K562 (cell line): Measurements from ENCODE around the gene OPCML. TPM values are rescaled to one million over a fixed set of nuclear protein-coding genes. Genes with fewer than 3 reads are reported as not detected.

ENCODE experiments used
- ATAC-seq: fragments of 200-7000 bp; cut with Tn5 transposase; 3 replicates; pipeline ENCODE4 v1.9.1; 2020; ENCODE audit warnings: moderate library complexity
- BruUV-seq: library from RNA; stranded (reverse); fragments of 400-500 nt; replicated peaks from 2 replicates; lab custom pipeline; 2021; lab: Mats Ljungman, UMichigan
- CTCF ChIA-PET: fragments of 300-600 bp; formaldehyde crosslinking; extraction: SDS; loops from one replicate; lab custom pipeline; 2021; ENCODE audit warnings: low intra/inter-chr PET ratio; lab: Yijun Ruan, JAX
- POLR2A ChIA-PET: fragments of 300-600, 350-650 bp; sonication (Branson Sonifier 250); formaldehyde crosslinking; extraction: SDS; loops from one replicate; lab custom pipeline; 2021; ENCODE audit warnings: antibody characterized with exemption, inconsistent platforms; lab: Yijun Ruan, JAX
- DNase-seq, 4 experiments: peaks; one replicate each; pipeline versions ENCODE4 v3.0.0 to v3.0.0-alpha.2; 2011 to 2018; ENCODE audit warnings: low spot score in 3 of 4, mixed read lengths in 3 of 4; ENCODE audit errors: extremely low read depth in 1 of 4
- FAIRE-seq: peaks from 2 replicates; lab custom pipeline; 2011; peaks lifted over from hg19 to GRCh38; lab: Jason Lieb, UNC
- H2AFZ ChIP-seq: 2 replicates; pipeline ENCODE4 v1.6.0; 2011; ENCODE audit warnings: low read depth, low read length, control low read depth, inconsistent platforms
- H3K27ac ChIP-seq: fragments of 200-600 bp; 3 replicates; pipeline ENCODE4 v1.8.0; 2011; ENCODE audit warnings: low read depth, mild to moderate bottlenecking, control low read depth, inconsistent platforms, low read length, moderate library complexity, mixed read lengths; ENCODE audit errors: extremely low read depth
- H3K27me3 ChIP-seq, 2 experiments: fragments of 300-600 bp in 1 of 2; 2 replicates in 1 of 2; 3 replicates in 1 of 2; pipeline versions ENCODE4 v1.6.0 to v1.8.0; 2011; ENCODE audit warnings: inconsistent platforms in 2 of 2, low read length in 2 of 2, mild to moderate bottlenecking in 1 of 2, mixed read lengths in 1 of 2, moderate library complexity in 1 of 2; ENCODE audit not compliant: control insufficient read depth in 2 of 2, insufficient read depth in 2 of 2
- H3K36me3 ChIP-seq: fragments of 300-600 bp; 3 replicates; pipeline ENCODE4 v1.8.0; 2011; ENCODE audit warnings: mild to moderate bottlenecking, low read length, inconsistent platforms; ENCODE audit not compliant: control insufficient read depth, insufficient read depth
- H3K4me1 ChIP-seq, 2 experiments: fragments of 200-600 bp in 1 of 2; replicated peaks in 1 of 2; 2 replicates in 1 of 2; 3 replicates in 1 of 2; pipeline versions ENCODE4 v1.5.1 to v1.8.0; 2011; ENCODE audit warnings: inconsistent platforms in 2 of 2, low read length in 2 of 2, mild to moderate bottlenecking in 1 of 2, mixed read lengths in 1 of 2, moderate library complexity in 1 of 2; ENCODE audit not compliant: control insufficient read depth in 2 of 2, insufficient read depth in 2 of 2
- H3K4me2 ChIP-seq: 2 replicates; pipeline ENCODE4 v1.6.1; 2011; ENCODE audit warnings: low read length, control low read depth, inconsistent platforms, mixed read lengths; ENCODE audit not compliant: insufficient read depth
- H3K4me3 ChIP-seq: fragments of 200-600 bp; sonication (generic), shearing (Covaris generic); 2 replicates; pipeline ENCODE4 v1.5.1; 2016; ENCODE audit warnings: control low read depth, inconsistent platforms
- H3K79me2 ChIP-seq: fragments of 200-600 bp; 3 replicates; pipeline ENCODE4 v1.8.0; 2011; ENCODE audit warnings: low read length, inconsistent platforms; ENCODE audit not compliant: control insufficient read depth, insufficient read depth
- H3K9ac ChIP-seq, 2 experiments: 2 replicates each; pipeline versions ENCODE4 v1.6.0 to v1.6.1; 2011; ENCODE audit warnings: low read depth in 2 of 2, low read length in 2 of 2, control low read depth in 1 of 2, inconsistent platforms in 1 of 2, mild to moderate bottlenecking in 1 of 2, mixed read lengths in 1 of 2; ENCODE audit not compliant: insufficient read depth in 1 of 2
- H3K9me1 ChIP-seq: one replicate; pipeline ENCODE4 v1.6.0; 2011; ENCODE audit warnings: inconsistent platforms, mild to moderate bottlenecking, low read length, moderate library complexity; ENCODE audit not compliant: control insufficient read depth, insufficient read depth
- H3K9me3 ChIP-seq: replicated peaks from 2 replicates; pipeline ENCODE4 v1.5.1; 2011; ENCODE audit warnings: low read depth, low read length, inconsistent platforms; ENCODE audit not compliant: control insufficient read depth, insufficient read depth
- H4K20me1 ChIP-seq: replicated peaks from 2 replicates; pipeline ENCODE4 v1.6.1; 2011; ENCODE audit warnings: low read length, inconsistent platforms, mixed read lengths; ENCODE audit not compliant: control insufficient read depth, insufficient read depth
- CCNT2 ChIP-seq: IDR thresholded peaks from 2 replicates; pipeline ENCODE4 v1.6.1; 2011; ENCODE audit warnings: borderline replicate concordance, low read depth, mild to moderate bottlenecking, moderate library complexity, mixed read lengths, low read length; ENCODE audit not compliant: insufficient read length; ENCODE audit errors: extremely low read depth
- FOXM1 ChIP-seq, 2 experiments: fragments of 450-650 bp in 1 of 2; sonication (generic) in 1 of 2; formaldehyde crosslinking in 1 of 2; IDR thresholded peaks; 2 replicates each; pipeline versions ENCODE4 v1.6.1 to v1.9.0; 2017 to 2022; ENCODE audit warnings: low read depth in 2 of 2, mild to moderate bottlenecking in 2 of 2, missing genetic modification reagents in 1 of 2, moderate library complexity in 1 of 2
- GABPB2 ChIP-seq: fragments of 250-450 bp; sonication (Bioruptor Pico); conservative IDR thresholded peaks from 2 replicates; pipeline ENCODE4 v1.5.1; 2021; ENCODE audit warnings: mild to moderate bottlenecking
- HDGF ChIP-seq: fragments of 450-650 bp; IDR thresholded peaks from 2 replicates; pipeline ENCODE4 v1.6.1; 2016
- KHSRP ChIP-seq: fragments of 450-650 bp; IDR thresholded peaks from 2 replicates; pipeline ENCODE4 v1.6.1; 2017
- NCOA1 ChIP-seq: fragments of 450-650 bp; IDR thresholded peaks from 2 replicates; pipeline ENCODE4 v1.6.1; 2016; ENCODE audit warnings: low read depth
- NR4A1 ChIP-seq, 2 experiments: fragments of 250-450 bp in 1 of 2; fragments of 450-650 bp in 1 of 2; sonication (Bioruptor Pico) in 1 of 2; IDR thresholded peaks; 2 replicates each; pipeline versions ENCODE4 v1.4.0 to v1.6.1; 2016 to 2020; ENCODE audit warnings: mild to moderate bottlenecking in 2 of 2, missing compliant biosample characterization in 1 of 2, missing genetic modification characterization in 1 of 2, moderate library complexity in 1 of 2
- RB1 ChIP-seq: fragments of 450-650 bp; IDR thresholded peaks from 2 replicates; pipeline ENCODE4 v1.6.1; 2017; ENCODE audit warnings: low read depth, mild to moderate bottlenecking
- RCOR1 ChIP-seq, 2 experiments: IDR thresholded peaks; 2 replicates each; pipeline ENCODE4 v1.6.1; 2012; ENCODE audit warnings: low read depth in 2 of 2, low read length in 2 of 2, borderline replicate concordance in 1 of 2, improper control_type of control experiment in 1 of 2
- SIX5 ChIP-seq, 2 experiments: IDR thresholded peaks; 2 replicates each; pipeline ENCODE4 v1.6.1; 2011; ENCODE audit warnings: low read length in 2 of 2, borderline replicate concordance in 1 of 2, low read depth in 1 of 2, mild to moderate bottlenecking in 1 of 2, moderate library complexity in 1 of 2; ENCODE audit not compliant: insufficient read depth in 1 of 2
- WGBS: fragments of 100-300 bp; shearing (Covaris generic); methylation state at CpG from one replicate; pipeline ENCODE4 v1.1.6; 2016; ENCODE audit warnings: low coverage, mixed read lengths; ENCODE audit not compliant: insufficient coverage; ENCODE audit errors: missing lambda C conversion rate; 5-methylcytosine and 5-hydroxymethylcytosine counted together
- in situ Hi-C: fragments of 300-500 bp; cut with MboI; formaldehyde crosslinking; loops from 4 replicates; pipeline ENCODE4 v1.15.0; 2018; ENCODE audit warnings: inconsistent platforms, mixed read lengths
- intact Hi-C: fragments of 100-400 bp; cut with micrococcal nuclease; formaldehyde crosslinking; loops from 2 replicates; pipeline ENCODE4 v1.14.2; 2022
- polyA plus RNA-seq, 8 experiments: library from polyadenylated mRNA; depleted of rRNA in 4 of 8; stranded (reverse) in 5 of 8; unstranded in 3 of 8; fragments of >200 nt; fragmentation: Nextera tagmentation in 2 of 8; fragmentation: Illumina TruSeq in 1 of 8; extraction: Ambion mirVana in 2 of 8; extraction: Trizol in 1 of 8; gene quantifications; 2 replicates each; pipeline versions ENCODE4 v1.2.1 to v1.2.3, GENCODE V29; 2011 to 2014; ENCODE audit warnings: inconsistent platforms in 1 of 8, missing spikeins in 1 of 8
- total RNA-seq, 7 experiments: library from RNA; depleted of rRNA in 6 of 7; stranded (reverse); fragments of >200 nt in 6 of 7; fragmentation: Illumina TruSeq in 2 of 7; extraction: Trizol in 2 of 7; gene quantifications; 2 replicates each; pipeline versions ENCODE4 v1.2.1 to v1.2.3, GENCODE V29; 2011 to 2021; ENCODE audit warnings: low replicate concordance in 1 of 7
- TF ChIP-seq, protein P1 (sequence below): fragments of 450-650 bp; IDR thresholded peaks from 2 replicates; pipeline ENCODE4 v1.7.1; 2018; ENCODE audit warnings: mild to moderate bottlenecking, low read depth; ENCODE audit not compliant: partially characterized antibody

Gene OPCML
- total and polyA plus RNA-seq, 9 of the 15 experiments (the other 6 are each of a cell fraction or from before 2014, with no cell fraction given) = not detected

DNA sequence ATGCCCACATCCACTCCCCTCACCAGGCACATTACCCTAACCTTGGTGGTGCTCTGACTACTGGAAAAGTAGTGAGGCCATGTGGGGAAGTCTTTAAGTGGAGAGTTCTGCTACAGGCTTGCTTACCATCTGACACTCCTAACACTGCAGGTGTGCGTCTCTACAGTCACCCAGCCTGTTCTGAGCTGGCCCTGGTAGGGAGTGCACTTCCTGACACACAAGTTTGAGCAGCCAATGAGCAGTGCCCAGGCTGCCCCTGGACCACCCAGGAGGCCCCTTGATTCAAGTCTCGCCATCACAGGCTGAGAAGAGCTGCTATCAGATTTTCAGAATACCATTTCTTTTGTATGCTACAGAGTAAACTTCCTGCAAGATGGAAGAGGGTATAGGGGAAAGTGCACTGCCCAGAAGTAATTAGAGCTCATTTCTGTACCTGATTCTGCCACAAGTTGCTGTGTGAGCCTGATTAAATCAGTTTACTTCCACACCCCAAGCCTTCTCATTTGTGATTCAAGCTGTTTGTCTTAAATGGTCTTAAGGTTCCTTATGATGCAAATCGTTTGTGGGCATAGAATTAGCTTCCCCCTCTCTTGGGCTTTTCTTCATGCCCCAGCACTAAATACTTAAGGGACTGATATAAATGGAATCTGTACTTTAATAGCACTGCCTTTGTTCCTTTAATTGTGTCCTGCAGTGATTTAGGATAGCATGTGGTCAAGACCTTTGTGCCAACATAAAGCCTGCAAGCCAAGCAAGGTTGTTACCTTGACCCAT is 22.2 kb downstream of the OPCML start:
- no peaks in the 10 kb centered on the region for H3K4me1 ChIP-seq
- FAIRE-seq = no peak
- ChIA-PET POLR2A (no interaction called here), CTCF (no interaction called here)
- in situ Hi-C loops = no loop called here
- H3K4me3 ChIP-seq = no peak overlapping the region
- H3K9me3 ChIP-seq = no peaks in the 10 kb centered on the region
- no peaks in the 10 kb centered on the region for H3K9me1 ChIP-seq
- no TSS peak for BruUV-seq
- H2AFZ ChIP-seq = no peak overlapping the region
- no peak for ATAC-seq
- DNase-seq = no peak
- H3K36me3 ChIP-seq = no peaks in the 10 kb centered on the region
- WGBS = 0% methylated on average over 3 of the region's 3 CpGs
- H4K20me1 ChIP-seq = no peaks in the 10 kb centered on the region
- TF ChIP-seq FOXM1 (IDR thresholded peaks at IDR 0.05; ENCODE audit: low read depth) (no peak), FOXM1 (CRISPR knock-in tag; IDR thresholded peaks at IDR 0.05; ENCODE audit: low read depth) (no peak), NCOA1 (no peak), RCOR1 (IDR thresholded peaks at IDR 0.05; ENCODE audit: borderline replicate concordance in 1 of 2, low read depth in 2 of 2, low read length in 2 of 2) (no peak), CCNT2 (no peak), HDGF (no peak), RB1 (no peak), SIX5 (IDR thresholded peaks at IDR 0.05; ENCODE audit: borderline replicate concordance in 1 of 2, insufficient read depth in 1 of 2, low read depth in 1 of 2, low read length in 2 of 2) (no peak), KHSRP (no peak), GABPB2 (CRISPR knock-in tag) (no peak), NR4A1 (CRISPR knock-in tag; IDR thresholded peaks at IDR 0.05) (no peak), NR4A1 (tag; IDR thresholded peaks at IDR 0.05) (no peak)
- TF ChIP-seq, protein P1, sequence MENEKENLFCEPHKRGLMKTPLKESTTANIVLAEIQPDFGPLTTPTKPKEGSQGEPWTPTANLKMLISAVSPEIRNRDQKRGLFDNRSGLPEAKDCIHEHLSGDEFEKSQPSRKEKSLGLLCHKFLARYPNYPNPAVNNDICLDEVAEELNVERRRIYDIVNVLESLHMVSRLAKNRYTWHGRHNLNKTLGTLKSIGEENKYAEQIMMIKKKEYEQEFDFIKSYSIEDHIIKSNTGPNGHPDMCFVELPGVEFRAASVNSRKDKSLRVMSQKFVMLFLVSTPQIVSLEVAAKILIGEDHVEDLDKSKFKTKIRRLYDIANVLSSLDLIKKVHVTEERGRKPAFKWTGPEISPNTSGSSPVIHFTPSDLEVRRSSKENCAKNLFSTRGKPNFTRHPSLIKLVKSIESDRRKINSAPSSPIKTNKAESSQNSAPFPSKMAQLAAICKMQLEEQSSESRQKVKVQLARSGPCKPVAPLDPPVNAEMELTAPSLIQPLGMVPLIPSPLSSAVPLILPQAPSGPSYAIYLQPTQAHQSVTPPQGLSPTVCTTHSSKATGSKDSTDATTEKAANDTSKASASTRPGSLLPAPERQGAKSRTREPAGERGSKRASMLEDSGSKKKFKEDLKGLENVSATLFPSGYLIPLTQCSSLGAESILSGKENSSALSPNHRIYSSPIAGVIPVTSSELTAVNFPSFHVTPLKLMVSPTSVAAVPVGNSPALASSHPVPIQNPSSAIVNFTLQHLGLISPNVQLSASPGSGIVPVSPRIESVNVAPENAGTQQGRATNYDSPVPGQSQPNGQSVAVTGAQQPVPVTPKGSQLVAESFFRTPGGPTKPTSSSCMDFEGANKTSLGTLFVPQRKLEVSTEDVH = no peak
- intact Hi-C loops = no loop called here
- no peaks in the 10 kb centered on the region for H3K27me3 ChIP-seq
- H3K9ac ChIP-seq = no peak overlapping the region
- no peak overlapping the region for H3K27ac ChIP-seq
- no peak overlapping the region for H3K4me2 ChIP-seq
- H3K79me2 ChIP-seq = no peaks in the 10 kb centered on the region
